GM12892 (cell line): ENCODE measurements around the gene HSF2BP.

Experiments
- POLR2A ChIP-seq: IDR thresholded peaks from 2 replicates; pipeline ENCODE4 v1.6.1; 2011; ENCODE audit warnings: low read depth, low read length, control low read depth
- TAF1 ChIP-seq: IDR thresholded peaks from 2 replicates; pipeline ENCODE4 v1.6.1; 2011; ENCODE audit warnings: low read depth, mild to moderate bottlenecking, control low read depth, low read length, borderline replicate concordance

DNA sequence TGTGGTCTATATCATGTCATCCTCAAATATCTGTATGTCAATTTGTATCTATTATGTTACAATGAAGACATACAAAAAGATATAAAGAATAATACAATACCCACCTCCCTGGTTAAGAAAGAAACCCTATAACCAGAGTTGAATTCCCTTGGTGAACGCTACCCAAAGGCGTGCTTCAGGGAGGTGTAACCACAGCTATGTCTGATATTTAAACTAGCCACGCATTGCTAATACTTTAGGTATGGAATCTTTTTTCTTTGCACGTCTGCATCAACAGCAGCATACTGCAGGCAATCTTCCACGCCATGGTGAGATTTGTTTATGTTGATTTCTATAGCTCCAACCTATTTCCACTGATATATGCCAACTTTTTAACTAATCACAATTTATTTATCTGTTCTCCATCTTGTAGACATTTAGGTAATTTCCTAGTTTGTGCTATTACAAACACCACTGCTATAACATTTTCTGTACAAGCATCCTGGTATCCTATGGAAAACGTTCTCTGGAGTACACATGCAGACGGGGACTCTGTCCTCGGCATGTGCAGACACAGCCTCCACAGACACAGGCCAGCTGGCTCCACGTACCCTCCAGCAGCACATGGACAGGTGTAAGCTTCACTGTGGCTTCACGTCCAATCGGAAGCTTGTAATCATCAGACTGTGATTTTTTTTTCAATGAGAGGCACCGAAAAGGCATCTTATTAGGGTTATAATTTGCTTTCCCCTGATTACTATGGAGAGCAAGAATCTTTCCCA, 58.5 kb downstream of the HSF2BP start:
- no peak for TF ChIP-seq POLR2A
- TF ChIP-seq TAF1 = no peak
